ENCODE data around the gene STXBP4. TPM values are rescaled to one million over a fixed set of nuclear protein-coding genes. Genes with fewer than 3 reads are reported as not detected.

Gene STXBP4
- total RNA-seq, 1 experiment from 2014 or later, result 12.0 TPM

- no peak for TF ChIP-seq CBFB (CRISPR knock-in tag; IDR thresholded peaks at IDR 0.05; ENCODE audit: low read depth)
These were observed 248.3 kb downstream of the STXBP4 start (continued) for GRCh38 chr17:55216888-55217287.

GRCh38 chr17:55219459-55219858, 250.9 kb downstream of the STXBP4 start:
- Mint-ChIP-seq H3K4me1 (no peaks in the 10 kb centered on the region), H3K27me3 (ENCODE audit: low read depth) (0 out of 2 replicates have a peak, but pooled peaks cover 3% of the 10 kb centered on the region), H3K9me3 (peaks cover 9% of the 10 kb centered on the region; the same call in 1 of the 2 replicates), H3K27ac (no peak overlapping the region), H3K36me3 (peaks cover 4% of the 10 kb centered on the region; the same call in 1 of the 2 replicates), H3K4me3 (no peak overlapping the region)
- no peak for DNase-seq (ENCODE audit: low spot score)
- CTCF ChIA-PET, result no interaction called here
- TF ChIP-seq, protein P1, sequence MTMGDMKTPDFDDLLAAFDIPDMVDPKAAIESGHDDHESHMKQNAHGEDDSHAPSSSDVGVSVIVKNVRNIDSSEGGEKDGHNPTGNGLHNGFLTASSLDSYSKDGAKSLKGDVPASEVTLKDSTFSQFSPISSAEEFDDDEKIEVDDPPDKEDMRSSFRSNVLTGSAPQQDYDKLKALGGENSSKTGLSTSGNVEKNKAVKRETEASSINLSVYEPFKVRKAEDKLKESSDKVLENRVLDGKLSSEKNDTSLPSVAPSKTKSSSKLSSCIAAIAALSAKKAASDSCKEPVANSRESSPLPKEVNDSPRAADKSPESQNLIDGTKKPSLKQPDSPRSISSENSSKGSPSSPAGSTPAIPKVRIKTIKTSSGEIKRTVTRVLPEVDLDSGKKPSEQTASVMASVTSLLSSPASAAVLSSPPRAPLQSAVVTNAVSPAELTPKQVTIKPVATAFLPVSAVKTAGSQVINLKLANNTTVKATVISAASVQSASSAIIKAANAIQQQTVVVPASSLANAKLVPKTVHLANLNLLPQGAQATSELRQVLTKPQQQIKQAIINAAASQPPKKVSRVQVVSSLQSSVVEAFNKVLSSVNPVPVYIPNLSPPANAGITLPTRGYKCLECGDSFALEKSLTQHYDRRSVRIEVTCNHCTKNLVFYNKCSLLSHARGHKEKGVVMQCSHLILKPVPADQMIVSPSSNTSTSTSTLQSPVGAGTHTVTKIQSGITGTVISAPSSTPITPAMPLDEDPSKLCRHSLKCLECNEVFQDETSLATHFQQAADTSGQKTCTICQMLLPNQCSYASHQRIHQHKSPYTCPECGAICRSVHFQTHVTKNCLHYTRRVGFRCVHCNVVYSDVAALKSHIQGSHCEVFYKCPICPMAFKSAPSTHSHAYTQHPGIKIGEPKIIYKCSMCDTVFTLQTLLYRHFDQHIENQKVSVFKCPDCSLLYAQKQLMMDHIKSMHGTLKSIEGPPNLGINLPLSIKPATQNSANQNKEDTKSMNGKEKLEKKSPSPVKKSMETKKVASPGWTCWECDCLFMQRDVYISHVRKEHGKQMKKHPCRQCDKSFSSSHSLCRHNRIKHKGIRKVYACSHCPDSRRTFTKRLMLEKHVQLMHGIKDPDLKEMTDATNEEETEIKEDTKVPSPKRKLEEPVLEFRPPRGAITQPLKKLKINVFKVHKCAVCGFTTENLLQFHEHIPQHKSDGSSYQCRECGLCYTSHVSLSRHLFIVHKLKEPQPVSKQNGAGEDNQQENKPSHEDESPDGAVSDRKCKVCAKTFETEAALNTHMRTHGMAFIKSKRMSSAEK (CRISPR knock-in tag; IDR thresholded peaks at IDR 0.05; ENCODE audit: borderline replicate concordance), result no peak
- no peak for TF ChIP-seq SMAD4 (CRISPR knock-in tag; IDR thresholded peaks at IDR 0.05)
- no peak for TF ChIP-seq SP1 (CRISPR knock-in tag; conservative IDR thresholded peaks at IDR 0.05)
- no peak for TF ChIP-seq ZBTB21 (CRISPR knock-in tag; IDR thresholded peaks at IDR 0.05; ENCODE audit: borderline replicate concordance)
- TF ChIP-seq, protein P2, sequence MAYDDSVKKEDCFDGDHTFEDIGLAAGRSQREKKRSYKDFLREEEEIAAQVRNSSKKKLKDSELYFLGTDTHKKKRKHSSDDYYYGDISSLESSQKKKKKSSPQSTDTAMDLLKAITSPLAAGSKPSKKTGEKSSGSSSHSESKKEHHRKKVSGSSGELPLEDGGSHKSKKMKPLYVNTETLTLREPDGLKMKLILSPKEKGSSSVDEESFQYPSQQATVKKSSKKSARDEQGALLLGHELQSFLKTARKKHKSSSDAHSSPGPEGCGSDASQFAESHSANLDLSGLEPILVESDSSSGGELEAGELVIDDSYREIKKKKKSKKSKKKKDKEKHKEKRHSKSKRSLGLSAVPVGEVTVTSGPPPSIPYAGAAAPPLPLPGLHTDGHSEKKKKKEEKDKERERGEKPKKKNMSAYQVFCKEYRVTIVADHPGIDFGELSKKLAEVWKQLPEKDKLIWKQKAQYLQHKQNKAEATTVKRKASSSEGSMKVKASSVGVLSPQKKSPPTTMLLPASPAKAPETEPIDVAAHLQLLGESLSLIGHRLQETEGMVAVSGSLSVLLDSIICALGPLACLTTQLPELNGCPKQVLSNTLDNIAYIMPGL (CRISPR knock-in tag; IDR thresholded peaks at IDR 0.05), result no peak
- TF ChIP-seq, protein P3, sequence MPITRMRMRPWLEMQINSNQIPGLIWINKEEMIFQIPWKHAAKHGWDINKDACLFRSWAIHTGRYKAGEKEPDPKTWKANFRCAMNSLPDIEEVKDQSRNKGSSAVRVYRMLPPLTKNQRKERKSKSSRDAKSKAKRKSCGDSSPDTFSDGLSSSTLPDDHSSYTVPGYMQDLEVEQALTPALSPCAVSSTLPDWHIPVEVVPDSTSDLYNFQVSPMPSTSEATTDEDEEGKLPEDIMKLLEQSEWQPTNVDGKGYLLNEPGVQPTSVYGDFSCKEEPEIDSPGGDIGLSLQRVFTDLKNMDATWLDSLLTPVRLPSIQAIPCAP (CRISPR knock-in tag; IDR thresholded peaks at IDR 0.05), result no peak
- TF ChIP-seq NFE2L1 (CRISPR knock-in tag; IDR thresholded peaks at IDR 0.05), result no peak
- no peak for TF ChIP-seq IRF2 (CRISPR knock-in tag; IDR thresholded peaks at IDR 0.05; ENCODE audit: borderline replicate concordance, low read depth)
- no peak for TF ChIP-seq FOXP1 (CRISPR knock-in tag; IDR thresholded peaks at IDR 0.05; ENCODE audit: borderline replicate concordance)
- no peak for TF ChIP-seq MYBL2 (CRISPR knock-in tag; IDR thresholded peaks at IDR 0.05)
- no peak for TF ChIP-seq TCF7 (CRISPR knock-in tag; IDR thresholded peaks at IDR 0.05; ENCODE audit: low read depth)
- TF ChIP-seq SMAD3 (CRISPR knock-in tag; IDR thresholded peaks at IDR 0.05; ENCODE audit: borderline replicate concordance), result no peak
- TF ChIP-seq CREM (CRISPR knock-in tag; IDR thresholded peaks at IDR 0.05), result no peak
- TF ChIP-seq GTF2I (CRISPR knock-in tag; conservative IDR thresholded peaks at IDR 0.05), result no peak
- TF ChIP-seq GRHL2 (CRISPR knock-in tag; IDR thresholded peaks at IDR 0.05; ENCODE audit: insufficient replicate concordance, severe bottlenecking), result no peak
- ATAC-seq, result no peak
- POLR2A ChIA-PET, result no interaction called here

- DNase-seq (ENCODE audit: low spot score) (no peak), ATAC-seq (no peak)
- Mint-ChIP-seq H3K36me3 (peaks cover 4% of the 10 kb centered on the region; the same call in 1 of the 2 replicates), H3K9me3 (peaks cover 9% of the 10 kb centered on the region; the same call in 1 of the 2 replicates), H3K27me3 (ENCODE audit: low read depth) (0 out of 2 replicates have a peak, but pooled peaks cover 3% of the 10 kb centered on the region), H3K4me1 (no peaks in the 10 kb centered on the region), H3K4me3 (no peak overlapping the region), H3K27ac (no peak overlapping the region)
- CTCF ChIA-PET, result no interaction called here
- POLR2A ChIA-PET, result no interaction called here
- TF ChIP-seq, protein P4, sequence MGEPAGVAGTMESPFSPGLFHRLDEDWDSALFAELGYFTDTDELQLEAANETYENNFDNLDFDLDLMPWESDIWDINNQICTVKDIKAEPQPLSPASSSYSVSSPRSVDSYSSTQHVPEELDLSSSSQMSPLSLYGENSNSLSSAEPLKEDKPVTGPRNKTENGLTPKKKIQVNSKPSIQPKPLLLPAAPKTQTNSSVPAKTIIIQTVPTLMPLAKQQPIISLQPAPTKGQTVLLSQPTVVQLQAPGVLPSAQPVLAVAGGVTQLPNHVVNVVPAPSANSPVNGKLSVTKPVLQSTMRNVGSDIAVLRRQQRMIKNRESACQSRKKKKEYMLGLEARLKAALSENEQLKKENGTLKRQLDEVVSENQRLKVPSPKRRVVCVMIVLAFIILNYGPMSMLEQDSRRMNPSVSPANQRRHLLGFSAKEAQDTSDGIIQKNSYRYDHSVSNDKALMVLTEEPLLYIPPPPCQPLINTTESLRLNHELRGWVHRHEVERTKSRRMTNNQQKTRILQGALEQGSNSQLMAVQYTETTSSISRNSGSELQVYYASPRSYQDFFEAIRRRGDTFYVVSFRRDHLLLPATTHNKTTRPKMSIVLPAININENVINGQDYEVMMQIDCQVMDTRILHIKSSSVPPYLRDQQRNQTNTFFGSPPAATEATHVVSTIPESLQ (CRISPR knock-in tag; IDR thresholded peaks at IDR 0.05), result no peak
- no peak for TF ChIP-seq GTF2I (CRISPR knock-in tag; conservative IDR thresholded peaks at IDR 0.05)
- TF ChIP-seq NFATC4 (CRISPR knock-in tag; IDR thresholded peaks at IDR 0.05), result no peak
- TF ChIP-seq, protein P5, sequence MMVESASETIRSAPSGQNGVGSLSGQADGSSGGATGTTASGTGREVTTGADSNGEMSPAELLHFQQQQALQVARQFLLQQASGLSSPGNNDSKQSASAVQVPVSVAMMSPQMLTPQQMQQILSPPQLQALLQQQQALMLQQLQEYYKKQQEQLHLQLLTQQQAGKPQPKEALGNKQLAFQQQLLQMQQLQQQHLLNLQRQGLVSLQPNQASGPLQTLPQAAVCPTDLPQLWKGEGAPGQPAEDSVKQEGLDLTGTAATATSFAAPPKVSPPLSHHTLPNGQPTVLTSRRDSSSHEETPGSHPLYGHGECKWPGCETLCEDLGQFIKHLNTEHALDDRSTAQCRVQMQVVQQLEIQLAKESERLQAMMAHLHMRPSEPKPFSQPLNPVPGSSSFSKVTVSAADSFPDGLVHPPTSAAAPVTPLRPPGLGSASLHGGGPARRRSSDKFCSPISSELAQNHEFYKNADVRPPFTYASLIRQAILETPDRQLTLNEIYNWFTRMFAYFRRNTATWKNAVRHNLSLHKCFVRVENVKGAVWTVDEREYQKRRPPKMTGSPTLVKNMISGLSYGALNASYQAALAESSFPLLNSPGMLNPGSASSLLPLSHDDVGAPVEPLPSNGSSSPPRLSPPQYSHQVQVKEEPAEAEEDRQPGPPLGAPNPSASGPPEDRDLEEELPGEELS (CRISPR knock-in tag; IDR thresholded peaks at IDR 0.05), result no peak
- TF ChIP-seq ZNF317 (CRISPR knock-in tag; IDR thresholded peaks at IDR 0.05; ENCODE audit: borderline replicate concordance, low read depth), result no peak
- TF ChIP-seq OVOL2 (CRISPR knock-in tag; IDR thresholded peaks at IDR 0.05; ENCODE audit: borderline replicate concordance), result no peak
- TF ChIP-seq JUN (CRISPR knock-in tag; IDR thresholded peaks at IDR 0.05), result no peak
These were observed 251.4 kb downstream of the STXBP4 start for GRCh38 chr17:55219934-55220333.

Measured in WTC11 (cell line).